Rectal smooth muscle tissue (tissue), 1 donor: Measurements from ENCODE around the gene ST8SIA2.
"Not testable (repeated sequence)": the region's sequence is repeated elsewhere in the genome, so short reads cannot be mapped to it uniquely, and the experiment has no call there.

Experiments
- H3K27ac ChIP-seq: one replicate; pipeline ENCODE4 v1.7.0; 2013; ENCODE audit warnings: low read depth, low read length, inconsistent platforms
- H3K27me3 ChIP-seq: one replicate; pipeline ENCODE4 v1.7.0; 2013; ENCODE audit warnings: low read length; ENCODE audit not compliant: control insufficient read depth, insufficient read depth
- H3K36me3 ChIP-seq: one replicate; pipeline ENCODE4 v1.7.0; 2013; ENCODE audit warnings: low read length; ENCODE audit not compliant: control insufficient read depth, insufficient read depth
- H3K4me1 ChIP-seq: one replicate; pipeline ENCODE4 v1.7.0; 2013; ENCODE audit warnings: low read length; ENCODE audit not compliant: control insufficient read depth, insufficient read depth
- H3K4me3 ChIP-seq: one replicate; pipeline ENCODE4 v1.7.0; 2013; ENCODE audit warnings: low read length
- H3K9ac ChIP-seq: one replicate; pipeline ENCODE4 v1.7.0; 2013; ENCODE audit warnings: low read length

Gene ST8SIA2

DNA sequence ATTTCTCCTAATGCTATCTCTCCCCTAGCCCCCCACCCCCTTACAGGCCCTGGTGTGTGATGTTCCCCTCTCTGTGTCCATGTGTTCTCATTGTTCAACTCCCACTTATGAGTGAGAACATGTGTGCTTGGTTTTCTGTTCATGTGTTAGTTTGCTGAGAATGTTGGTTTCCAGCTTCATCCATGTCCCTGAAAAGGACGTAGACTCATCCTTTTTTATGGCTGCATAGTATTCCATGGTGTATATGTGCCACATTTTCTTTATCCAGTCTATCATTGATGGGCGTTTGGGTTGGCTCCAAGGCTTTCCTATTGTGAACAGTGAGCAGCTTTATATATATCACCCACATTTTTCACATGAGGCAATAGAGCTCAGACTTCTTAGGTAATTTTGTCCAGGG lies 86.0 kb downstream of the ST8SIA2 start:
- not testable (repeated sequence) for H3K36me3 ChIP-seq, H3K4me3 ChIP-seq, H3K27ac ChIP-seq, H3K4me1 ChIP-seq, H3K9ac ChIP-seq, H3K27me3 ChIP-seq

GRCh38 chr15:92480361-92480760 lies 86.7 kb downstream of the ST8SIA2 start:
- Histone ChIP-seq H3K36me3 (no peaks in the 10 kb centered on the region), H3K4me1 (no peaks in the 10 kb centered on the region), H3K27me3 (no peaks in the 10 kb centered on the region), H3K27ac (no peak overlapping the region), H3K9ac (no peak overlapping the region), H3K4me3 (no peak overlapping the region)

- Histone ChIP-seq H3K36me3 (no peaks in the 10 kb centered on the region), H3K27me3 (no peaks in the 10 kb centered on the region), H3K27ac (no peak overlapping the region), H3K4me3 (no peak overlapping the region), H3K9ac (no peak overlapping the region), H3K4me1 (no peaks in the 10 kb centered on the region)
Measured at GRCh38 chr15:92485441-92485840, 91.8 kb downstream of the ST8SIA2 start.

DNA sequence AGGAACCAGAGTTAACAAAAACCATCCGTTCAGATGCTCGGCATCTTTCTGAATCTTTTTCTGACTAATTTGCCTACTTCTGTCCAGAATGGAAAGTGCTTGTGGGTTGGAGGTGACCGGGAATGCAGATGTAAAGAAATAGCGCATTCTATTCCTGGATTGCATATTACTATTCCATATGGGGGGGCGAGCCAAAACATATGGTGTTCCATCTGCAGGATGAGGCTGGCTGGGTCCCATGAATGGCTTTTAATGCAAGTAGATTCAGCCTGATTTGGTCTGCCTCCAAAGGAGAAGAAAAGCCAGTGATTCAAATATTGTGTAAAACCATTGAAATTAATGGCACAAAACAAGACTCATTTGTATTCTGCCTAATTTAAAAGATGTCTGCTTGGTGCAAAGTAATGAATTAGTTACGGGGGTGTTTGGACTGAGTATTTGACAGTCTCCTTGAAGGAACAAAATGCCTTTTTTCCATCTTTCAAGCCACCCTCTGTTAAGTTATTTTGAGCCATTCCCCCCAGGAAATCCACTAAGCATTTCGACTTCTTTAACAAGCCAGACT lies 99.0 kb downstream of the ST8SIA2 start:
- H3K4me1 ChIP-seq, result no peaks in the 10 kb centered on the region
- H3K36me3 ChIP-seq, result no peaks in the 10 kb centered on the region
- no peak overlapping the region for H3K27ac ChIP-seq
- no peak overlapping the region for H3K4me3 ChIP-seq
- no peaks in the 10 kb centered on the region for H3K27me3 ChIP-seq
- no peak overlapping the region for H3K9ac ChIP-seq

DNA sequence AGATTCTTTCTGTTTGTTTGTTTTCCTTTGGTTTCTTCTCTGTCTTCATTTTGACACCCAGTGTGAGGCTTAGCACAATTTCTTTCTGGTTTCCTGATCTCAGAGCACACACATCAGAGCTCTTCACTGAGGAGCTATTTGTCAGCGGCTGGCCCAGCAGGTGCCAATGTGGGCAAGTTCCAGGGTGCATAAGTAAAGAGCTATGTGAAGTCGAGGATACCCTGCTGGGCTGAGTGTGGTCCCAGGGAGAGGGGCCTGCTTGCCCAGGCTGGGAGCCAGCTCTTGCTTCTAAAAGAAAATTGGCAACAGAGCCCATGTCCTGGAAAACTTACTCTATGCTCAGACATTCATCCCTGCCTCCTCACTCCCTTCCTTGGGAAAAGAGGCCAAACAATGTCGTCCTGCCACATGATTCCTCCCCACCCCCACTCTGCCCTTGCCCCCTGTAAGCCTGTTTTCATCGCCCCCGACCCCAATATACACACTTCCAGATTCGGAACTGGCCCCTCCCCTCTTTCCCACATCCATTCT lies 101.2 kb downstream of the ST8SIA2 start:
- Histone ChIP-seq H3K4me3 (no peak overlapping the region), H3K9ac (no peak overlapping the region), H3K36me3 (no peaks in the 10 kb centered on the region), H3K4me1 (no peaks in the 10 kb centered on the region), H3K27me3 (no peaks in the 10 kb centered on the region), H3K27ac (no peak overlapping the region)

DNA sequence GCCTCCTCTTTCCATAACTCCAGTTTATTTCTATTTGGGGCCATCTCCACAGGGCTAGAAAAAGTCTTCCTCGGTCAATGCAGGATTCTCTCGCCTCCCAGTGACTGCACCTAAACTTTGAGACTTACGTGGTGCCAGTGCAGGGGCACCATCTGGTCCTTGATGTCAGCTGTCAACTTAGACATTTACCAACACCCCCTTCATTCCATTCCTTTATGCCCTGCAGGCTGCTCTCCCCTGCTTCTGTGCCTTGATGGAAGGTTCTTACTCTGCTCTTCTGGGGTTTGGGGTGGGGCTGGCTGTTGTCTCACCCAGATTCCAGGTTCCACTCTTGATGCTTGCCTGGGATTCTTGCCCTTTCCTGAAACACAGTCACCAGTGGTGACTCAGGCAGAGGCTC lies 101.8 kb downstream of the ST8SIA2 start:
- Histone ChIP-seq H3K27ac (no peak overlapping the region), H3K4me3 (no peak overlapping the region), H3K9ac (no peak overlapping the region), H3K36me3 (no peaks in the 10 kb centered on the region), H3K27me3 (no peaks in the 10 kb centered on the region), H3K4me1 (no peaks in the 10 kb centered on the region)

GRCh38 chr15:92499731-92500530 lies 106.2 kb downstream of the ST8SIA2 start:
- H3K4me1 ChIP-seq, result no peaks in the 10 kb centered on the region
- no peaks in the 10 kb centered on the region for H3K27me3 ChIP-seq
- H3K27ac ChIP-seq, result no peak overlapping the region
- no peak overlapping the region for H3K9ac ChIP-seq
- no peaks in the 10 kb centered on the region for H3K36me3 ChIP-seq
- no peak overlapping the region for H3K4me3 ChIP-seq

- H3K4me1 ChIP-seq, result no peaks in the 10 kb centered on the region
- H3K9ac ChIP-seq, result no peak overlapping the region
- no peaks in the 10 kb centered on the region for H3K27me3 ChIP-seq
- H3K36me3 ChIP-seq, result no peaks in the 10 kb centered on the region
- H3K27ac ChIP-seq, result no peak overlapping the region
- no peak overlapping the region for H3K4me3 ChIP-seq
Measured at GRCh38 chr15:92502336-92502735, 108.7 kb downstream of the ST8SIA2 start.

DNA sequence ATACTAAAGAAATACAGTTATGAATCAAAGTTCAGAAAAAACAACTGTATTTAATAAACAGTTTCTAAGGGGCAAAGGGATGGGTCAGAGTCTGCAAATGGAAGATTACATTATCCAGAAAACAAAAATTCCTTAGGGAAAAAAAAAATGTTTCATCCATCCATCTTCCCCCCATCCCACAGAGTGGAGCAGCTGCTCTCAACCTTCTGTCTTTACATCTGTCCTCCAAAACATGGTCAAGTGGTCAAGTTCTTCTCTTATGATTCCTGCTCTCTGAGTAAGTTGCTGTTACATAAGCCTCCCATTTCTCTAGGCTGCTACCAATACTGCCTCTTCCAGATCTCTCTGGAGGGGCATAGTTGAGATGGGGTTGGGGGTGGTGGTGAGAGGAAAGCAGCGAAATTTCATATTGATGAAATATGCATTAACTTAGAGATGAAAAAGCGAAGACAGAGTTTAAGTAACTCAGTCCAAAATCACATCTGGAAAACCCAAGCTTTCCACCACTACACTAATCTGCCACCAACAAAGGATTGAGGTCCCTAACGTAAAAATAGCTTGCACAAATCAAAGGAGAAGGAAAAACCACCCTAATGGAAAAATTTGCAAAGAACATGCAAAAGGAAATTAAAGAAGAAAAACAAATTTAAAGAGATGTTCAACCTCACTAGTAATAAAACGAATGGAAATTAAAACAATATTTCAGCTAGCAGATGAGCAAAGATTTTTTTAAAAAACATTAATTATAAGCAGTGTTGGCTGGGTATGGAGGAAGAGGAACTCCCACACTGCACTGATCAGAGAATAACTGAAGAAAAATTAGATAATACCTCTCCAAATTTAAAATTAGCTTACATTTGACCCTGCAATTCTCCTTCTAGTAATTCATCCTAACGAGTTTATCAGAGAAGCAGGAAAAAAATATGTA lies 109.5 kb downstream of the ST8SIA2 start:
- no peaks in the 10 kb centered on the region for H3K4me1 ChIP-seq
- H3K27ac ChIP-seq, result no peak overlapping the region

GRCh38 chr15:92503889-92504288 lies 110.2 kb downstream of the ST8SIA2 start:
- Histone ChIP-seq H3K9ac (no peak overlapping the region), H3K36me3 (no peaks in the 10 kb centered on the region), H3K4me3 (no peak overlapping the region), H3K27ac (no peak overlapping the region), H3K4me1 (no peaks in the 10 kb centered on the region), H3K27me3 (no peaks in the 10 kb centered on the region)

More for the DNA sequence above, 109.5 kb downstream of the ST8SIA2 start:
- Histone ChIP-seq H3K27me3 (no peaks in the 10 kb centered on the region), H3K36me3 (no peaks in the 10 kb centered on the region), H3K4me3 (no peak overlapping the region), H3K9ac (no peak overlapping the region)

DNA sequence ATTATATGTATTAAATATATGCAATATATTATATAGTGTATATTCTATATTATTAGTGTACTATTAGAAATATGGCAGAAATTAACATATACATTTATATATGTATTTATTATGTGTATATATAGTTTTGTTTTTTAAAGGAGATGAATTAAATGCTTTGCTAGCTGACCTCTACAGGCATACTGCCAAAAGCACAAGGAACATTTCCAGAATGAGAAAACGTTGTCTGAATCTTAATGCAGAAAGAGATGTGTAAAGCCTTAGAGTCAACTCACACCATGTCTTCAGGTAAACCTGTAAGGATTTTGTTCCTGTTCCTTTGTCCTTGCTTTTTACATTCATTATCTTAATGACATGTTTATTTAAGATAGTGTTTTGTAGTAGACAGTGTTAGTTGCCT lies 111.9 kb downstream of the ST8SIA2 start:
- no peaks in the 10 kb centered on the region for H3K27me3 ChIP-seq
- H3K4me3 ChIP-seq, result no peak overlapping the region
- H3K27ac ChIP-seq, result no peak overlapping the region
- H3K9ac ChIP-seq, result no peak overlapping the region
- H3K4me1 ChIP-seq, result no peaks in the 10 kb centered on the region
- H3K36me3 ChIP-seq, result no peaks in the 10 kb centered on the region

DNA sequence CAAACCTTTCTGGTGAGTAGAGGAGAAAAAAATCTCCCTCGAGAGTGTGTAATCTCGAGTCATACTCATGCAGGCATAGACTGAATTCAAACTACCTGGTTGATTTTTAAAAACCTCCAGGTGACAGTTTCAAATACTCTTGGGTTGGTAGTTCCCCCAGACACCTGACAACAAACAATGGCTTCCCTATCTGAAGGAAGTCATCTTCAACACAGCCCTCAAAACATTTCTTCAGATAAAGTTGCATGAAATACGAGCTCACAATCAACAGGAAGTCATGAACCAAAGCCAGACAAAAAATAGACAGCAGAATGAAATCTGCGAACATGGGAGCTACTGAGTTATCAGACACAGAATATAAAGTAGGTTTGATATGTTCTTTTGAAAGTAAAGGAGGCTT lies 112.8 kb downstream of the ST8SIA2 start:
- H3K9ac ChIP-seq, result no peak overlapping the region
- H3K4me3 ChIP-seq, result no peak overlapping the region
- H3K36me3 ChIP-seq, result no peaks in the 10 kb centered on the region
- H3K27me3 ChIP-seq, result no peaks in the 10 kb centered on the region
- no peaks in the 10 kb centered on the region for H3K4me1 ChIP-seq
- no peak overlapping the region for H3K27ac ChIP-seq
